Activated CD4-positive, CD25-positive, alpha-beta regulatory T cell treated with anti-CD3 and anti-CD28 coated beads, Interleukin-2, amount 50 U/mL, for 72 hours (primary cell): ENCODE measurements around the gene TMEM178A.

Experiments used
- DNase-seq: peaks from one replicate; pipeline ENCODE4 v3.0.0; 2021

The TMEM178A gene

GRCh38 chr2:39682066-39682692, 16.5 kb downstream of the TMEM178A start:
- no peak for DNase-seq

GRCh38 chr2:39683022-39683699, 17.4 kb downstream of the TMEM178A start:
- no peak for DNase-seq

GRCh38 chr2:39684464-39684863, 18.7 kb downstream of the TMEM178A start:
- DNase-seq = no peak

GRCh38 chr2:39685126-39685525, 19.4 kb downstream of the TMEM178A start:
- DNase-seq = no peak

GRCh38 chr2:39686456-39686855, 20.7 kb downstream of the TMEM178A start:
- DNase-seq = no peak

- DNase-seq = no peak
Observed at GRCh38 chr2:39688181-39688580, 22.5 kb downstream of the TMEM178A start.

- DNase-seq = no peak
Observed at GRCh38 chr2:39689272-39689841, 23.6 kb downstream of the TMEM178A start.

- DNase-seq = no peak
Observed at GRCh38 chr2:39689876-39690275, 24.2 kb downstream of the TMEM178A start.

GRCh38 chr2:39693245-39693644, 27.5 kb downstream of the TMEM178A start:
- no peak for DNase-seq

- no peak for DNase-seq
Observed at GRCh38 chr2:39696101-39696553, 30.4 kb downstream of the TMEM178A start.

- no peak for DNase-seq
Observed at GRCh38 chr2:39696838-39697237, 31.1 kb downstream of the TMEM178A start.

GRCh38 chr2:39697454-39697853, 31.7 kb downstream of the TMEM178A start:
- DNase-seq = no peak

- no peak for DNase-seq
Observed at GRCh38 chr2:39701137-39701536, 35.4 kb downstream of the TMEM178A start.

GRCh38 chr2:39703181-39703872, 37.6 kb downstream of the TMEM178A start:
- no peak for DNase-seq

- DNase-seq = no peak
Observed at GRCh38 chr2:39704540-39704939, 38.8 kb downstream of the TMEM178A start.

- no peak for DNase-seq
Observed at GRCh38 chr2:39705638-39706037, 39.9 kb downstream of the TMEM178A start.

GRCh38 chr2:39706312-39706711, 40.6 kb downstream of the TMEM178A start:
- DNase-seq = no peak

- no peak for DNase-seq
Observed at GRCh38 chr2:39706945-39707344, 41.2 kb downstream of the TMEM178A start.

GRCh38 chr2:39708003-39708402, 42.3 kb downstream of the TMEM178A start:
- DNase-seq = no peak

- DNase-seq = no peak
Observed at GRCh38 chr2:39710807-39711206, 45.1 kb downstream of the TMEM178A start.

GRCh38 chr2:39712953-39713352, 47.2 kb downstream of the TMEM178A start:
- DNase-seq = no peak

GRCh38 chr2:39715095-39715494, 49.4 kb downstream of the TMEM178A start:
- no peak for DNase-seq

- DNase-seq = no peak
Observed at GRCh38 chr2:39715822-39716221, 50.1 kb downstream of the TMEM178A start.

- DNase-seq = no peak
Observed at GRCh38 chr2:39717067-39717466, 51.4 kb downstream of the TMEM178A start.
